ENCODE measurements around the gene SIRT2. TPM values are rescaled to one million over a fixed set of nuclear protein-coding genes. Genes with fewer than 3 reads are reported as not detected.

Gene SIRT2
- total and polyA plus RNA-seq, 2 of the 13 experiments (the other 11 are each of a cell fraction or from before 2014, with no cell fraction given) = 22.3 to 26.1 TPM

- TF ChIP-seq, protein P1, sequence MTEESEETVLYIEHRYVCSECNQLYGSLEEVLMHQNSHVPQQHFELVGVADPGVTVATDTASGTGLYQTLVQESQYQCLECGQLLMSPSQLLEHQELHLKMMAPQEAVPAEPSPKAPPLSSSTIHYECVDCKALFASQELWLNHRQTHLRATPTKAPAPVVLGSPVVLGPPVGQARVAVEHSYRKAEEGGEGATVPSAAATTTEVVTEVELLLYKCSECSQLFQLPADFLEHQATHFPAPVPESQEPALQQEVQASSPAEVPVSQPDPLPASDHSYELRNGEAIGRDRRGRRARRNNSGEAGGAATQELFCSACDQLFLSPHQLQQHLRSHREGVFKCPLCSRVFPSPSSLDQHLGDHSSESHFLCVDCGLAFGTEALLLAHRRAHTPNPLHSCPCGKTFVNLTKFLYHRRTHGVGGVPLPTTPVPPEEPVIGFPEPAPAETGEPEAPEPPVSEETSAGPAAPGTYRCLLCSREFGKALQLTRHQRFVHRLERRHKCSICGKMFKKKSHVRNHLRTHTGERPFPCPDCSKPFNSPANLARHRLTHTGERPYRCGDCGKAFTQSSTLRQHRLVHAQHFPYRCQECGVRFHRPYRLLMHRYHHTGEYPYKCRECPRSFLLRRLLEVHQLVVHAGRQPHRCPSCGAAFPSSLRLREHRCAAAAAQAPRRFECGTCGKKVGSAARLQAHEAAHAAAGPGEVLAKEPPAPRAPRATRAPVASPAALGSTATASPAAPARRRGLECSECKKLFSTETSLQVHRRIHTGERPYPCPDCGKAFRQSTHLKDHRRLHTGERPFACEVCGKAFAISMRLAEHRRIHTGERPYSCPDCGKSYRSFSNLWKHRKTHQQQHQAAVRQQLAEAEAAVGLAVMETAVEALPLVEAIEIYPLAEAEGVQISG (CRISPR knock-in tag; IDR thresholded peaks at IDR 0.05) = peak; percentile 10; the same call in 1 of the 2 replicates
- TF ChIP-seq HOXA5 (CRISPR knock-in tag; IDR thresholded peaks at IDR 0.05) = no peak
- peak; percentile 42; the same call in 1 of the 2 replicates for TF ChIP-seq SALL1 (CRISPR knock-in tag; IDR thresholded peaks at IDR 0.05)
- TF ChIP-seq THYN1 (CRISPR knock-in tag; IDR thresholded peaks at IDR 0.05; ENCODE audit: borderline replicate concordance, low read depth) = no peak
- peak; percentile 43 for TF ChIP-seq TEAD3 (CRISPR knock-in tag; optimal IDR thresholded peaks at IDR 0.05; ENCODE audit: borderline replicate concordance)
- no peak for TF ChIP-seq KLF6 (CRISPR knock-in tag; IDR thresholded peaks at IDR 0.05)
- TF ChIP-seq ARID5B (CRISPR knock-in tag; IDR thresholded peaks at IDR 0.05) = 0 out of 2 replicates have a peak, but pooled peaks have one; percentile 29
- TF ChIP-seq REXO4 (CRISPR knock-in tag; IDR thresholded peaks at IDR 0.05; ENCODE audit: borderline replicate concordance) = no peak
- TF ChIP-seq ZNF263 (CRISPR knock-in tag; IDR thresholded peaks at IDR 0.05) = peak; percentile 73; the same call in 1 of the 2 replicates
- TF ChIP-seq, protein P2, sequence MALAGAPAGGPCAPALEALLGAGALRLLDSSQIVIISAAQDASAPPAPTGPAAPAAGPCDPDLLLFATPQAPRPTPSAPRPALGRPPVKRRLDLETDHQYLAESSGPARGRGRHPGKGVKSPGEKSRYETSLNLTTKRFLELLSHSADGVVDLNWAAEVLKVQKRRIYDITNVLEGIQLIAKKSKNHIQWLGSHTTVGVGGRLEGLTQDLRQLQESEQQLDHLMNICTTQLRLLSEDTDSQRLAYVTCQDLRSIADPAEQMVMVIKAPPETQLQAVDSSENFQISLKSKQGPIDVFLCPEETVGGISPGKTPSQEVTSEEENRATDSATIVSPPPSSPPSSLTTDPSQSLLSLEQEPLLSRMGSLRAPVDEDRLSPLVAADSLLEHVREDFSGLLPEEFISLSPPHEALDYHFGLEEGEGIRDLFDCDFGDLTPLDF (CRISPR knock-in tag; IDR thresholded peaks at IDR 0.05) = no peak
- TF ChIP-seq PAWR (CRISPR knock-in tag; IDR thresholded peaks at IDR 0.05; ENCODE audit: borderline replicate concordance) = no peak
- peak; percentile 94 for TF ChIP-seq RBM22 (optimal IDR thresholded peaks at IDR 0.05; ENCODE audit: low read length)
- TF ChIP-seq MIXL1 (CRISPR knock-in tag; IDR thresholded peaks at IDR 0.05) = peak; percentile 62; the same call in 1 of the 2 replicates
- TF ChIP-seq ARID4A (CRISPR knock-in tag; IDR thresholded peaks at IDR 0.05; ENCODE audit: borderline replicate concordance) = no peak
- TF ChIP-seq ZNF136 (CRISPR knock-in tag; IDR thresholded peaks at IDR 0.05; ENCODE audit: low read depth) = no peak
Observed at GRCh38 chr19:38837656-38838121, 61.7 kb downstream of the SIRT2 start (continued).

Measured in HepG2 (cell line).